Activated T-cell treated with anti-CD3 and anti-CD28 coated beads, Interleukin-2, amount 50 U/mL, for 48 hours (primary cell): ENCODE measurements around the gene BUD23.

Experiments used
- DNase-seq, 2 experiments: peaks; one replicate each; pipeline ENCODE4 v3.0.0-alpha.2; 2020

Gene BUD23

GRCh38 chr7:73742753-73743641, 59.6 kb downstream of the BUD23 start:
- DNase-seq, result no peak

GRCh38 chr7:73746378-73746777, 63.0 kb downstream of the BUD23 start:
- no peak for DNase-seq
